ENCODE measurements around the gene ME3.
A peak's percentile ranks its signal among the peaks of the same experiment; 100 is the strongest.
"Not testable (repeated sequence)": the region's sequence is repeated elsewhere in the genome, so short reads cannot be mapped to it uniquely, and the experiment has no call there.

ME3 gene

DNA sequence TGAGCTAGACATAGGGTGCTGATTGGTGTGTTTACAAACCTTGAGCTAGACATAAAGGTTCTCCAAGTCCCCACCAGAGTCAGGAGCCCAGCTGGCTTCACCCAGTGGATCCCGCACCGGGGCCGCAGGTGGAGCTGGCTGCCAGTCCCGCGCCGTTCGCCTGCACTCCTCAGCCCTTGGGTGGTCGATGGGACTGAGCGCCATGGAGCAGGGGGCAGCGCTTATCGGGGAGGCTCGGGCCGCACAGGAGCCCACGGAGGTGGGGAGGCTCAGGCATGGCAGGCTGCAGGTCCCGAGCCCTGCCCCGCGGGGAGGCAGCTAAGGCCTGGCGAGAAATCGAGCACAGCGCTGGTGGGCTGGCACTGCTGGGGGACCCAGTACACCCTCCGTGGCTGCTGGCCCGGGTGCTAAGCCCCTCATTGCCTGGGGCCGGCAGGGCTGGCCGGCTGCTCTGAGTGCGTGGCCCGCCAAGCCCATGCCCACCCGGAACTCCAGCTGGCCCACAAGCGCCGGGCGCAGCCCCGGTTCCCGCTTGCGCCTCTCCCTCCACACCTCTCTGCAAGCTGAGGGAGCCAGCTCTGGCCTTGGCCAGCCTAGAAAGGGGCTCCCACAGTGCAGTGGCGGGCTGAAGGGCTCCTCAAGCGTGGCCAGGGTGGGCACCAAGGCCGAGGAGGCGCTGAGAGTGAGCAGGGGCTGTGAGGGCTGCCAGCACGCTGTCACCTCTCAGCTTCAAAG lies 238.9 kb downstream of the ME3 start:
- H3K27me3 ChIP-seq (replicated peaks in 2 of 5; ENCODE audit: control insufficient read depth in 4 of 5, insufficient read depth in 5 of 5, low read length in 4 of 5); DNase-seq; H3K27ac ChIP-seq (ENCODE audit: insufficient read depth in 1 of 2, low read depth in 1 of 2, low read length in 2 of 2, poor library complexity in 1 of 2, severe bottlenecking in 2 of 2); H3K36me3 ChIP-seq (ENCODE audit: control insufficient read depth in 4 of 4, insufficient read depth in 4 of 4, low read length in 3 of 4); CTCF ChIA-PET; H3K4me1 ChIP-seq (ENCODE audit: control extremely low read depth in 1 of 4, control insufficient read depth in 4 of 4, insufficient read depth in 4 of 4, low read length in 3 of 4); H3K4me3 ChIP-seq (ENCODE audit: control insufficient read depth in 1 of 7, extremely low read depth in 1 of 7, insufficient read depth in 4 of 7, low read depth in 2 of 7, low read length in 6 of 7): not testable (repeated sequence)
- WGBS (ENCODE audit: insufficient coverage): 97% methylated on average over 34 of the region's 38 CpGs
- POLR2A ChIA-PET: interaction anchor here (0.6 kb wide), 1 partner anchor 92 kb away, joined by 3 read pairs; no protein-coding TSS in a partner anchor
- H3K9me3 ChIP-seq (ENCODE audit: control extremely low read depth in 1 of 5, control insufficient read depth in 4 of 5, insufficient read depth in 2 of 5, low read depth in 1 of 5, low read length in 4 of 5): peaks cover 0 to 18% (median 6%) of the 10 kb centered on the region in 5 experiments

DNA sequence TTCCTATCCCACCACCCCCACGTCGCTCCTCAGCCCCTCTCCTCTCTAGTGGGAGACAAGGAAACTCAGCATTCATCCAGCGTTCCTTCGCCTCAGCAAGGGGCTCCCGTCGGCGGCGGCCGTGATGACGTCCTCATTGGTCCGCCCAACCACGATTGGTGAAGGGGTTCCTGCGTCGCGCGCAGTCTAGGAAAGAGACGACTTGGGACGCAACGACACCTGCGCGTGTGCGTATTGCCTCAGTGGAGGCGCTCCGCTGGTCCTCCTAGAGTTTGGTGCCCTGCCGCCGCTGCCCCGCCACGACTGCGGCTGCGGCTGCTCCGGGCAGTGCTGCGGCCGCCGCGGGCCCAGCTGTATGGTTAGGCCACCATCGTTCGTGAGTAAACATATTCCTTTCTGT lies 241.2 kb downstream of the ME3 start:
- POLR2A ChIA-PET: no interaction called here
- CTCF ChIA-PET: no interaction called here
- Histone ChIP-seq H3K27ac (ENCODE audit: insufficient read depth in 1 of 2, low read depth in 1 of 2, low read length in 2 of 2, poor library complexity in 1 of 2, severe bottlenecking in 2 of 2) (no peak overlapping the region), H3K4me1 (ENCODE audit: control extremely low read depth in 1 of 4, control insufficient read depth in 4 of 4, insufficient read depth in 4 of 4, low read length in 3 of 4) (no peaks in the 10 kb centered on the region), H3K27me3 (replicated peaks in 2 of 5; ENCODE audit: control insufficient read depth in 4 of 5, insufficient read depth in 5 of 5, low read length in 4 of 5) (no peaks in the 10 kb centered on the region), H3K9me3 (ENCODE audit: control extremely low read depth in 1 of 5, control insufficient read depth in 4 of 5, insufficient read depth in 2 of 5, low read depth in 1 of 5, low read length in 4 of 5) (peaks cover 6 to 29% (median 9%) of the 10 kb centered on the region in 5 experiments), H3K36me3 (ENCODE audit: control insufficient read depth in 4 of 4, insufficient read depth in 4 of 4, low read length in 3 of 4) (peaks cover 0 to 8% (median 1%) of the 10 kb centered on the region in 4 experiments), H3K4me3 (ENCODE audit: control insufficient read depth in 1 of 7, extremely low read depth in 1 of 7, insufficient read depth in 4 of 7, low read depth in 2 of 7, low read length in 6 of 7) (peak overlapping the region in 1 of 7 experiments; percentile 45)
- DNase-seq: peak in 1 of 3 donors; percentile 47
- 83% methylated on average over 36 of the region's 37 CpGs for WGBS (ENCODE audit: insufficient coverage)

DNA sequence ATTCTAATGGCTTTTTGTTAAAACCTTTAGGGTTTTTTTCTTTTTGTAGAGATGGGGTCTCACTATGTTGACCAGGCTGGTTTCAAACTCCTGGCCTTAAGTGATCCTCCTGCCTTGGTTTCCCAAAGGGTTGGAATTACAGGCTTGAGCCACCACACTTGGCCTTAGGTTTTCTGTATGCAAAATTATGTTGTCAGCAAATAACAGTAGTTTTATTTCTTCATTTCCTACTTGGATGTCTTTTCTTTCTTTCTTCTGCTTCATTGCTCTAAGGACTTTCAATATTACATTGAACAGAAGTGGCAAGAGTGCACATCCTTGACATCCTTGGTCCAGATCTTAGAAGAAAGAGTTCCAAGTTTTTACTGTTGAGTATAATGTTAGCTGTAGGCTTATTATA lies 245.0 kb downstream of the ME3 start:
- CTCF ChIA-PET: no interaction called here
- no peaks in the 10 kb centered on the region for H3K27me3 ChIP-seq (replicated peaks in 2 of 5; ENCODE audit: control insufficient read depth in 4 of 5, insufficient read depth in 5 of 5, low read length in 4 of 5)
- peaks cover 4 to 34% (median 6%) of the 10 kb centered on the region in 5 experiments for H3K9me3 ChIP-seq (ENCODE audit: control extremely low read depth in 1 of 5, control insufficient read depth in 4 of 5, insufficient read depth in 2 of 5, low read depth in 1 of 5, low read length in 4 of 5)
- POLR2A ChIA-PET: no interaction called here
- H3K4me1 ChIP-seq (ENCODE audit: control extremely low read depth in 1 of 4, control insufficient read depth in 4 of 4, insufficient read depth in 4 of 4, low read length in 3 of 4): no peaks in the 10 kb centered on the region
- H3K4me3 ChIP-seq (ENCODE audit: control insufficient read depth in 1 of 7, extremely low read depth in 1 of 7, insufficient read depth in 4 of 7, low read depth in 2 of 7, low read length in 6 of 7): no peak overlapping the region
- H3K36me3 ChIP-seq (ENCODE audit: control insufficient read depth in 4 of 4, insufficient read depth in 4 of 4, low read length in 3 of 4): peaks cover 0 to 2% (median 1%) of the 10 kb centered on the region in 4 experiments
- no peak for DNase-seq
- no peak overlapping the region for H3K27ac ChIP-seq (ENCODE audit: insufficient read depth in 1 of 2, low read depth in 1 of 2, low read length in 2 of 2, poor library complexity in 1 of 2, severe bottlenecking in 2 of 2)

DNA sequence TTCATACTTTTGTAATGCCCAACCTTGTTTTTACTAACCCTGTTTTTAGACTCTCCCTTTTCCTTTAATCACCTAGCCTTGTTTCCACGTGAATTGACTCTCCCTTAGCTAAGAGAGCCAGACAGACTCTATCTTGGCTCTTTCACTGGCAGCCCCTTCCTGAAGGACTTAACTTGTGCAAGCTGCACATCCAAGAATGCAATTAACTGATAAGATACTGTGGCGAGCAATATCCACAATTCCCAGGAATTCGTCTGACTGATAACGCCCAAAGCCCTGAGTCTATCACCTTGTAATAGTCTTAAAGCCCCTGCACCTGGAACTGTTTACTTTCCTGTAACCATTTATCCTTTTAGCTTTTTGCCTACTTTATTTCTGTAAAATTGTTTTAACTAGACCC lies 248.9 kb downstream of the ME3 start:
- CTCF ChIA-PET; H3K36me3 ChIP-seq (ENCODE audit: control insufficient read depth in 4 of 4, insufficient read depth in 4 of 4, low read length in 3 of 4); DNase-seq; POLR2A ChIA-PET; H3K27ac ChIP-seq (ENCODE audit: insufficient read depth in 1 of 2, low read depth in 1 of 2, low read length in 2 of 2, poor library complexity in 1 of 2, severe bottlenecking in 2 of 2); H3K4me3 ChIP-seq (ENCODE audit: control insufficient read depth in 1 of 7, extremely low read depth in 1 of 7, insufficient read depth in 4 of 7, low read depth in 2 of 7, low read length in 6 of 7); H3K27me3 ChIP-seq (replicated peaks in 2 of 5; ENCODE audit: control insufficient read depth in 4 of 5, insufficient read depth in 5 of 5, low read length in 4 of 5); H3K4me1 ChIP-seq (ENCODE audit: control extremely low read depth in 1 of 4, control insufficient read depth in 4 of 4, insufficient read depth in 4 of 4, low read length in 3 of 4): not testable (repeated sequence)
- H3K9me3 ChIP-seq (ENCODE audit: control extremely low read depth in 1 of 5, control insufficient read depth in 4 of 5, insufficient read depth in 2 of 5, low read depth in 1 of 5, low read length in 4 of 5): peaks cover 0 to 17% (median 6%) of the 10 kb centered on the region in 5 experiments
- 94% methylated on average over 4 of the region's 4 CpGs for WGBS (ENCODE audit: insufficient coverage)

DNA sequence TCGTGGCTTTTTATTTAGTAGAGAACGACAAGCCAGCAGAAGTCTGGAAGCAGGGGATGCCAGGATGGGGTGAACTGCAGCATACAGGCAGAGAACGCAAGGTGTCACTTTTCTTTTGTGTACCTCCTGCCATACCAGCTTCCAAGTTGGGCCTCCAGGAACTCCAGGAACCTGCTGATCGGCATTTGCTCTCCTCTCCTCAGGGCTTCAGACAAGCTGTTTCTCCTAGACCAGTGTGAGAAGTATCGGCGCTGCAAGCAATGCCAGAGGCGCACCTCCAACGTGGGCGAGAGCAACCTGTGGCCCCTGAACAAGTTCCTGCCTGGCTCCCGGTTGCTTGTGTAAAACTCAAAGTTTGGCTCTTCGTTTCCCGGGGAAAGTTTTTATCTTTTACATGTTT lies 250.0 kb downstream of the ME3 start:
- ChIA-PET CTCF (no interaction called here), POLR2A (no interaction called here)
- H3K4me3 ChIP-seq (ENCODE audit: control insufficient read depth in 1 of 7, extremely low read depth in 1 of 7, insufficient read depth in 4 of 7, low read depth in 2 of 7, low read length in 6 of 7): no peak overlapping the region
- H3K27ac ChIP-seq (ENCODE audit: insufficient read depth in 1 of 2, low read depth in 1 of 2, low read length in 2 of 2, poor library complexity in 1 of 2, severe bottlenecking in 2 of 2): no peak overlapping the region
- H3K36me3 ChIP-seq (ENCODE audit: control insufficient read depth in 4 of 4, insufficient read depth in 4 of 4, low read length in 3 of 4): no peaks in the 10 kb centered on the region
- no peaks in the 10 kb centered on the region for H3K4me1 ChIP-seq (ENCODE audit: control extremely low read depth in 1 of 4, control insufficient read depth in 4 of 4, insufficient read depth in 4 of 4, low read length in 3 of 4)
- no peak for DNase-seq
- H3K27me3 ChIP-seq (replicated peaks in 2 of 5; ENCODE audit: control insufficient read depth in 4 of 5, insufficient read depth in 5 of 5, low read length in 4 of 5): no peaks in the 10 kb centered on the region
- 91% methylated on average over 12 of the region's 12 CpGs for whole genome bisulfite sequencing (ENCODE audit: insufficient coverage)
- peaks cover 0 to 13% (median 3%) of the 10 kb centered on the region in 5 experiments for H3K9me3 ChIP-seq (ENCODE audit: control extremely low read depth in 1 of 5, control insufficient read depth in 4 of 5, insufficient read depth in 2 of 5, low read depth in 1 of 5, low read length in 4 of 5)

DNA sequence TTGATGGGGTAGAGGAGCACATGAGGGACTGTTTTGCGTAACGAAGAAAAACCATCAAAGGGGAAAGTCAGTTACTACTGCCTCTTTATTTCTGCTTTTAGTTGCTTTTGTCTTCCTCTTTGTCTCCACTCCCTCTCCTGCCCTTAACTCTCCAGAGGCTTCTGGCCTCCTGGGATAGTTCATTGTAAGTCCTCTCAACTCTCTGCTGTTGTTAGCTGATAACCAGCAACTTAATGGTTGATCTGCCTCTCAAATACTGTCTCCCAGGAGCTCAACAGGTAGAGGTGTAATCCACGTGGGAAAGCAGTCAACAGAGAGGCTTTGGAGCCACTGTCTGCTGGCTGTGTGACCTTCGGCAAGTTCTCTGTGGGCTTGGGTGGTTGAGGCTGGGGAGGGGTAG lies 250.5 kb downstream of the ME3 start:
- no peaks in the 10 kb centered on the region for H3K36me3 ChIP-seq (ENCODE audit: control insufficient read depth in 4 of 4, insufficient read depth in 4 of 4, low read length in 3 of 4)
- no peak overlapping the region for H3K27ac ChIP-seq (ENCODE audit: insufficient read depth in 1 of 2, low read depth in 1 of 2, low read length in 2 of 2, poor library complexity in 1 of 2, severe bottlenecking in 2 of 2)
- no peaks in the 10 kb centered on the region for H3K4me1 ChIP-seq (ENCODE audit: control extremely low read depth in 1 of 4, control insufficient read depth in 4 of 4, insufficient read depth in 4 of 4, low read length in 3 of 4)
- 91% methylated on average over 4 of the region's 4 CpGs for WGBS (ENCODE audit: insufficient coverage)
- no peak for DNase-seq
- H3K27me3 ChIP-seq (replicated peaks in 2 of 5; ENCODE audit: control insufficient read depth in 4 of 5, insufficient read depth in 5 of 5, low read length in 4 of 5): no peaks in the 10 kb centered on the region
- CTCF ChIA-PET: no interaction called here
- H3K4me3 ChIP-seq (ENCODE audit: control insufficient read depth in 1 of 7, extremely low read depth in 1 of 7, insufficient read depth in 4 of 7, low read depth in 2 of 7, low read length in 6 of 7): no peak overlapping the region
- POLR2A ChIA-PET: no interaction called here
- H3K9me3 ChIP-seq (ENCODE audit: control extremely low read depth in 1 of 5, control insufficient read depth in 4 of 5, insufficient read depth in 2 of 5, low read depth in 1 of 5, low read length in 4 of 5): peaks cover 0 to 12% (median 0%) of the 10 kb centered on the region in 5 experiments

DNA sequence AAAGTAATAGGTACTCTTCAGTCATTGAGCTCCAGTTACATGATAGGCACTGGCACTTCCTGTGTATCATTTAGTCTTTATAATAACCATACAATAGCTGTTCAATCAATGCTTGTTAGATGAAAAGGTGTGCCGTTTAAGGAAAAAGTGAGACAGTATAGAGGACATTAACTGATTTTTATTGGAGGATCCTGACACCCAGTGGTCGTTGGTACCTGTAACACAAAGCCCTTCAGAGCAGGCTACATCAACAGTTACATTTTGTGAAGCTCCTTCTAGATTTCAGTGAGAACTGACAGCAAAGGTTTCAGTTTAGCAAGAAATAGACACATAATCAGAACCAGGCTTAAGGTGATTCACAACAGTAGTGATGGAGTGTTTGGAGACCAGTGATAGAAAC lies 253.5 kb downstream of the ME3 start:
- Histone ChIP-seq H3K9me3 (ENCODE audit: control extremely low read depth in 1 of 5, control insufficient read depth in 4 of 5, insufficient read depth in 2 of 5, low read depth in 1 of 5, low read length in 4 of 5) (no peaks in the 10 kb centered on the region), H3K36me3 (ENCODE audit: control insufficient read depth in 4 of 4, insufficient read depth in 4 of 4, low read length in 3 of 4) (no peaks in the 10 kb centered on the region), H3K27ac (ENCODE audit: insufficient read depth in 1 of 2, low read depth in 1 of 2, low read length in 2 of 2, poor library complexity in 1 of 2, severe bottlenecking in 2 of 2) (no peak overlapping the region), H3K27me3 (replicated peaks in 2 of 5; ENCODE audit: control insufficient read depth in 4 of 5, insufficient read depth in 5 of 5, low read length in 4 of 5) (no peaks in the 10 kb centered on the region), H3K4me1 (ENCODE audit: control extremely low read depth in 1 of 4, control insufficient read depth in 4 of 4, insufficient read depth in 4 of 4, low read length in 3 of 4) (no peaks in the 10 kb centered on the region), H3K4me3 (ENCODE audit: control insufficient read depth in 1 of 7, extremely low read depth in 1 of 7, insufficient read depth in 4 of 7, low read depth in 2 of 7, low read length in 6 of 7) (no peak overlapping the region)
- CTCF ChIA-PET: interaction anchor here (0.7 kb wide), 1 partner anchor 170 kb away, joined by 3 read pairs; no protein-coding TSS in a partner anchor
- POLR2A ChIA-PET: no interaction called here
- WGBS (ENCODE audit: insufficient coverage): 40% methylated on average over 1 of the region's 2 CpGs
- peak in 1 of 3 donors; percentile 6 for DNase-seq

Measured in common myeloid progenitor, CD34-positive (primary cell).